Measurements from ENCODE around the gene IFI35.
"Not testable (repeated sequence)": the region's sequence is repeated elsewhere in the genome, so short reads cannot be mapped to it uniquely, and the experiment has no call there.

Gene IFI35

DNA sequence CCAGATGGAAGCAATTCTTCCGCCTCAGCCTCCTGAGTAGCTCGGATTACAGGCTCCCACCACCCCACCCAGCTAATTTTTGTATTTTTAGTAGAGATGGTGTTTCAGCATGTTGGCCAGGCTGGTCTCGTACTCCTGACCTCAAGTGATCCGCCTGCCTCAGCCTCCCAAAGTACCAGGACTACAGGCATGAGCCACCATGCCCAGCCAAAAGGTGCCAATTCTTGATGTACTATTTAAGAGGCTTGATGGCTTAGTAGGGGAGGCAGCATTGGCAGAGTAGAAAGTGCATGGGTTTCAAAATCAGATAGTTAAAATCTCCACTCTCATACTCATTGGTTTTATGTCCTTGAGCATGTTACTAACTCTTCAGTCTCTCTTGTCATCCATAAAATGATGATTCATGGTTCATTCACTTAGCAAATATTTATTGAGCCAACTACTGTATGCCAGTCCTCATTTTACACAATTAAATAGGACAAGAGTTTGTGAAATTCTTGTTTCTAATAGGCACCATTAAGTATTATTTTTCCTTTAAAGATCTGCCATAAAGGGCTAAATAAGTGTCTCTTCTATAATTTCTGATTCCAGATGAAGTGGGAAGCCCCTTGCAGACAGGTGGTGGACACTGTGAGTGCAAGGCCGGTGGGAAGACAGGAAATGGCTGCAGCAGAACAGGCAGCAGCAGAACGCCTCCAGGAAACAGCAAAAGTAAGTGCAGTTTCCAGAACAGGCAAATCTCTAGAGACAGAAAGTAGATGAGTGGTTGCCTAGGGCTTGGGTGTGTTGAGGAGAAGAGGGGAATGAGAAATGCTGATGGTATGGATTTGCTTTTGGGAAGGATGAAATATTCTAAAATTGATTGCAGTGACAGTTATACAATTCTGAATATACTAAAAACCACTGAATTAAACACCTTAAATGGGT lies 16.6 kb upstream of the IFI35 start:
- no peak overlapping the region for H3K4me3 ChIP-seq (replicated peaks; ENCODE audit: low read depth, low read length)
- TF ChIP-seq, protein P1, sequence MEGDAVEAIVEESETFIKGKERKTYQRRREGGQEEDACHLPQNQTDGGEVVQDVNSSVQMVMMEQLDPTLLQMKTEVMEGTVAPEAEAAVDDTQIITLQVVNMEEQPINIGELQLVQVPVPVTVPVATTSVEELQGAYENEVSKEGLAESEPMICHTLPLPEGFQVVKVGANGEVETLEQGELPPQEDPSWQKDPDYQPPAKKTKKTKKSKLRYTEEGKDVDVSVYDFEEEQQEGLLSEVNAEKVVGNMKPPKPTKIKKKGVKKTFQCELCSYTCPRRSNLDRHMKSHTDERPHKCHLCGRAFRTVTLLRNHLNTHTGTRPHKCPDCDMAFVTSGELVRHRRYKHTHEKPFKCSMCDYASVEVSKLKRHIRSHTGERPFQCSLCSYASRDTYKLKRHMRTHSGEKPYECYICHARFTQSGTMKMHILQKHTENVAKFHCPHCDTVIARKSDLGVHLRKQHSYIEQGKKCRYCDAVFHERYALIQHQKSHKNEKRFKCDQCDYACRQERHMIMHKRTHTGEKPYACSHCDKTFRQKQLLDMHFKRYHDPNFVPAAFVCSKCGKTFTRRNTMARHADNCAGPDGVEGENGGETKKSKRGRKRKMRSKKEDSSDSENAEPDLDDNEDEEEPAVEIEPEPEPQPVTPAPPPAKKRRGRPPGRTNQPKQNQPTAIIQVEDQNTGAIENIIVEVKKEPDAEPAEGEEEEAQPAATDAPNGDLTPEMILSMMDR (IDR thresholded peaks at IDR 0.05; ENCODE audit: low read depth, low read length, missing control alignments): no peak
- DNase-seq (ENCODE audit: extremely low read depth, low read depth): no peak

DNA sequence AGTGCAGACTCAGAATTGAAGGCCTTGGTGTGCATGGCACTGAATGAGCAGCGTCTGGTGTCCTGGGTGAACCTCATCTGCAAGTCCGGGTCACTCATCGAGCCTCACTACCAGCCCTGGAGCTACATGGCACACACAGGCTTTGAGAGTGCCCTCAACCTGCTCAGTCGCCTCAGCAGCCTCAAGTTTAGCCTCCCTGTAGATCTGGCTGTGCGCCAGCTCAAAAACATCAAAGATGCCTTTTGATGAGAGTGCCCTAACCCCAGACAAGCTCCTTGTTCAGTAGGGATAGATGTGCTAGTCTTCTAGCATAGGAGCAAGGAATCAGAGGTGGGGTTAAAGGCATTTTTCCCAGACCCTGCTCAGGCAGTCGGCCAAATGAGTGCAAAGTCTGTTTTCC lies 15.1 kb upstream of the IFI35 start:
- DNase-seq (ENCODE audit: extremely low read depth, low read depth): no peak
- H3K4me3 ChIP-seq (replicated peaks; ENCODE audit: low read depth, low read length): no peak overlapping the region
- TF ChIP-seq, protein P1 (IDR thresholded peaks at IDR 0.05; ENCODE audit: low read depth, low read length, missing control alignments): no peak

DNA sequence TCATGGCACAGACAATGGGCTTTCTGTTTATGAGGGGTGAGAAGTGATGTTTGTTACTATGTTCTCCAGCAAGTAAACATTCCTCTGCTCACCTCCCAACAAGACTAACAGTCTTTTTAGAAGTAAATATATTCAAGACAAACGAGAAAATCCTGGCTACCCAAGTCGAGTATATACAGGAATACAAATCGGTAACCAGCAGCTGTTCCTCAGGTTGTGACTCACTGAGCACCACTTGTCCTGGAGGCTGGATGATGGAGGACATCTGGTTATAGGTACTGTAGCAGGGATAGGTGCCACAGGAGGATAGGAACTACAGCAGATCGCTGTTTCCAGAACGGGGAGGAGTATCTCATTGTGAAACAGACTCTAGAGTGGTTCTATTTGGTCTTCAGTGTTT lies 13.7 kb upstream of the IFI35 start:
- no peak overlapping the region for H3K4me3 ChIP-seq (replicated peaks; ENCODE audit: low read depth, low read length)
- TF ChIP-seq, protein P1 (IDR thresholded peaks at IDR 0.05; ENCODE audit: low read depth, low read length, missing control alignments): no peak
- no peak for DNase-seq (ENCODE audit: extremely low read depth, low read depth)

GRCh38 chr17:42993913-42994312 lies 12.7 kb upstream of the IFI35 start:
- DNase-seq (ENCODE audit: extremely low read depth, low read depth); H3K4me3 ChIP-seq (replicated peaks; ENCODE audit: low read depth, low read length): not testable (repeated sequence)

- TF ChIP-seq, protein P1 (IDR thresholded peaks at IDR 0.05; ENCODE audit: low read depth, low read length, missing control alignments): no peak
- DNase-seq (ENCODE audit: extremely low read depth, low read depth): no peak
- peak overlapping the region; percentile 10; the same call in 1 of the 2 replicates for H3K4me3 ChIP-seq (replicated peaks; ENCODE audit: low read depth, low read length)
Observed at GRCh38 chr17:42997390-42997983, 9.1 kb upstream of the IFI35 start.

GRCh38 chr17:42997984-42998938 lies 8.3 kb upstream of the IFI35 start, which contains the start of gene RPL27:
RPL27 (plus strand) TSS chr17:42998419; CDS start chr17:42998751, 332 bp downstream.
- DNase-seq (ENCODE audit: extremely low read depth, low read depth): peak; percentile 100
- TF ChIP-seq, protein P1 (IDR thresholded peaks at IDR 0.05; ENCODE audit: low read depth, low read length, missing control alignments): peak; percentile 81
- H3K4me3 ChIP-seq (replicated peaks; ENCODE audit: low read depth, low read length): peak within 1 kb of the TSS; percentile 100
